ENCODE results near the gene TTC34. TPM values are rescaled to one million over a fixed set of nuclear protein-coding genes. Genes with fewer than 3 reads are reported as not detected.

TTC34 gene
- total RNA-seq, 1 donor, result 0.10 TPM

DNA sequence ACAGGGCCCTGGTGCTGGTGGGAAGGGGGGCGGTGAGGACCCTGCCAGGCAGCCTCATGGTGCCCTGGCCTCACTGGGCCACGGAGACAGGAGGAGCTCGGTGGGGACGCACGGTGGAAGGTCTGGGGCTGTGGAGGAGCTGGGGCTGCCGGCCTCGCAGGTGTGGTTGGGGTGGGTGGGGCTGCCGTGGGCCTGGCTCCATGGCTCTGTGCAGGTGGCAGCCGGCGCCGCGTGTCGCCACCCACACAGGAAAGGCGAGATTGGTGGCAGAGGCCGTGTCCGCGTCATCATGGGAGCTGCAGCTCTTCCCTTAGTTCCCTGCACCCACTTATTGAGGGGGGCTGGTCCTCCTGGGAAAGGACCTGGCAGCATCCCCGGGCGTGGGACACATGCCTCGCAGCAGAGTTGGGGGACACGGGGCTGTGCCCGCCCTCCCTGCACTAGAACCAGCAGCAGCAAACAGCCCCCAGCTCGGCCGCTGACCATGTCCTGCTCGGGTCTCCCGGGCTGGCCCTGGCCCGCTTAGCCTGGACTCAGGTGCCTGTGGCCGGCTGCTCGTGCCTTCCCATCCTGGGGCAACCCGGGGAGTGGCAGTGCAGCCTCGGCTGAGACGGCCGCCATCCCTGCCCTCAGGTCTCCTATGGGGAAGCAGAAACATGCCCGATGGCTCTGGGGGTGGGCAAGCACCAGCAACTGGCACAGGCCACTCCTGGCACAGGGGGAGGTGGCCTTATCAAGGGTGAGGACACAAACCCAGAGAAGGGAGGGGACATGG is 7.5 kb upstream of the TTC34 start:
- Histone ChIP-seq H3K27me3 (ENCODE audit: insufficient read depth, low read length) (no peaks in the 10 kb centered on the region), H3K4me3 (ENCODE audit: low read length) (no peak overlapping the region), H3K4me1 (ENCODE audit: insufficient read depth, low read length) (no peaks in the 10 kb centered on the region)

DNA sequence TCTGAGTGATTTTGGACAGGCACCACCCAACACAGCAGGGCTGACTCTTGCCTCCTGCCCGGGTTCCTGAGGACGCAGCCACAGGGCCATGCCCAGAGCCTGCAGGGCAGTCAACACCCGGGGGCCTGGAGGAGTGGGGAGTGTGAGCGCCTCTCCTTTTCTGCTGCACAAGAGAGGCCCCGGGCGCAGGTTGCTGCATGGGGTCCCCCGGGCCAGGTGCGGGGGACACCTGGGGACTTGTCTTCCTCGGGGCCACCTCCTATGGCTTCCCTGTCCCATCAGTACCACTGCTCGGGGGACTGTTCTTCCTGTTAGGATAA is 6.9 kb upstream of the TTC34 start:
- Histone ChIP-seq H3K9me3 (ENCODE audit: low read depth, low read length) (no peaks in the 10 kb centered on the region), H3K4me3 (ENCODE audit: low read length) (no peak overlapping the region), H3K4me1 (ENCODE audit: insufficient read depth, low read length) (no peaks in the 10 kb centered on the region), H3K27me3 (ENCODE audit: insufficient read depth, low read length) (no peaks in the 10 kb centered on the region)

More for the DNA sequence above, 7.5 kb upstream of the TTC34 start:
- no peaks in the 10 kb centered on the region for H3K9me3 ChIP-seq (ENCODE audit: low read depth, low read length)

DNA sequence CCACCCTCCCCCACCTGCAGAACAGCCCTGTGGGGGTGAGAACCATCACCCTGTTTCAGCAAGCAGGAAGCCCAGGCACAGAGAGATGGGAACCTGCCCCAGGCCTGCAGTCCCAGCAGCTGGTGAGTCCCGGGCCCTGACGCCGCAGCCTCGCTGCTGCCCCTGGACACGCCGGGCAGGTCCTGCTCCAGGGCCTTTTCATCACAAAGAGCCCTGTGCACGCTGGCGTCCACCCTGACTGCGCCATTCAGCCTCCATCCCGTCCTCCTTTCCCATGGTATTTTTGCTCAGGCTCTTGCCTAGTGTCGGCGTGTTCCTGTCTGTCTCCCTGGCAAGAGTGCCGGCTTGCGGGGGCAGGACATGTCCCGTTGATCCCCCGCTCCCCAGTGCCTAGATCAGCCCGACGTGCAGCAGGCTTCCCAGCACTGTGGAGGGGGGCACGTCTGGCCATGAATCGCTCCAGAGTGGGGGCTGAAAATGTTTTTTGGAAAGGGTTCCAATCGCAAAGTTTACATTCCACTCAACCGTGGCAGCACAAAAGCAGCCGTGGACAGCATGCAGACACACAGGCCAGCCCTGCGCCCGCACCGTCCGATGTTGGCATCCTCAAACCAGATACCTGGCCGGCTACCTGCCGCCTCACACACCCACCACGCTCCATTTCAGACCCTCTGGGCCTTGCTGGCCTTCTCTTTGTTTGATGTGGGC is 6.3 kb upstream of the TTC34 start:
- Histone ChIP-seq H3K27me3 (ENCODE audit: insufficient read depth, low read length) (no peaks in the 10 kb centered on the region), H3K4me1 (ENCODE audit: insufficient read depth, low read length) (no peaks in the 10 kb centered on the region), H3K9me3 (ENCODE audit: low read depth, low read length) (no peaks in the 10 kb centered on the region), H3K4me3 (ENCODE audit: low read length) (no peak overlapping the region)

DNA sequence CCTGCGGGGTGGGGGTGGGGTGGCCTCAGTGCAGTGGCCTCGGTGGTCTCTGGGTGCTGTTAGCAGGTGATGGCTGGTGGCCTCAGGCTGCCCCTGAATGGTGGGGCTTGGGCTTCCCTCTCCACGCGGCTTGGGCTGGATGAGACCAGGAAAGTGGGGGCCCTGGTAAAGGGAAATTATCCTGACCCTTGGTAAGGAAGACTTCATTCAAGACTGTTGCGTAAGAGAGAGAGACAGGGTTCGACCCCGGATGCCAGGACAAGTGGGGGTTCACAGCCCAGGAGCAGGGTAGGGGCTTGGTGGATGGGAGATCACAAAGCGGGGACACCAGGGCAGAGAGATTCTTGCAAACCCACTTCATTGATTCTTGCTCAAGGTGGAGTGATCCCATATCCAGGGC is 5.5 kb upstream of the TTC34 start:
- Histone ChIP-seq H3K27me3 (ENCODE audit: insufficient read depth, low read length) (no peaks in the 10 kb centered on the region), H3K4me3 (ENCODE audit: low read length) (no peak overlapping the region), H3K4me1 (ENCODE audit: insufficient read depth, low read length) (no peaks in the 10 kb centered on the region), H3K9me3 (ENCODE audit: low read depth, low read length) (no peaks in the 10 kb centered on the region)

DNA sequence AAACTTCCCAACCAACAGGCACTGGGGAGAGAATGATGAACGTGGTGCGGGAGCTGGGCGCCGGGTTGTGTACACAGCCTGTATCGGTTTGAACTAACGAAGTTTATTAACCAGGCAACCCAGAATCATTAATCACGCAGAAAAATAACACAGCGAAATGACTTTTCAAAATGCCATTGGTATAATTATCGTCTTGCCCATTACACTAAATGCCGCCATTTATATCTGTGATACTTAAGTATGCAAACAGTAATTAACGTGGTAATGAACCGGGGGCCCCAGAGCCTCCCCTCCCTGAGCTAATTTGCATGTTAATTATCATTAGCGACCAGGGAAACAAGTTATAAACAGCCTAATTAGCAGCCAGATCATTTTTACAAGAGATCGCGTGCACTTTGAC is 5.1 kb upstream of the TTC34 start:
- no peaks in the 10 kb centered on the region for H3K9me3 ChIP-seq (ENCODE audit: low read depth, low read length)
- no peak overlapping the region for H3K4me3 ChIP-seq (ENCODE audit: low read length)
- no peaks in the 10 kb centered on the region for H3K4me1 ChIP-seq (ENCODE audit: insufficient read depth, low read length)
- H3K27me3 ChIP-seq (ENCODE audit: insufficient read depth, low read length), result no peaks in the 10 kb centered on the region

DNA sequence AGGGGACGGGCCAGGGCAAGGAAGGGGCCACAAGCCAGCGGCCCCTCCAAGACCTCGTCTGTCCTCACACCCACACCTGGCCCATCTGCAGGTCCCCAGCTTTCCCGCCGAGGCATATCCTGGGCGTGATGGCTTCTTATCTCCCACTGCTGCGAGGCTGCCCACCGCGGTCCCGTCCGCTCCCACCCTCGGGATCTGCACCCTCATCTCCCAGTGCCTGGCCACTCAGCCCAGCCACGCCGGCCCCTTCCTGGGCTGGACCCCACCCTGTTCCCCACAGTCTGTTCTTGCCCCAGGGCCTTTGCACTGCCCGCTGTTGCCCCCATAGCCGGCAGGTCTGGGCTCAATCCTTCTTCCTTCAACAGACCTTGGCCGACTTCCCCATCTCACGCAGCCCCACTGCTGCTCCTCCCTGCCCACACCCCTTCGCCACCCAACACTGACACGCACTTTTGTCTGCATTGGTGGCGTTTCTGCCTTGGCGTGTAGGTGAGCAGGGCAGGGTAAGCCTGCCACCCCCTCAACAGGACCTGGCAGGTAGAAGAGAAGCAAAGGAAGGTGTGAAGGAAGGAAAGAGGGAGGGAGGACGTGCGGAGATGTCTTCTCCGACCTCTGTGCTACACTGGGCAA is 4.4 kb upstream of the TTC34 start:
- no peaks in the 10 kb centered on the region for H3K27me3 ChIP-seq (ENCODE audit: insufficient read depth, low read length)
- H3K9me3 ChIP-seq (ENCODE audit: low read depth, low read length), result no peaks in the 10 kb centered on the region
- no peak overlapping the region for H3K4me3 ChIP-seq (ENCODE audit: low read length)
- H3K4me1 ChIP-seq (ENCODE audit: insufficient read depth, low read length), result no peaks in the 10 kb centered on the region

DNA sequence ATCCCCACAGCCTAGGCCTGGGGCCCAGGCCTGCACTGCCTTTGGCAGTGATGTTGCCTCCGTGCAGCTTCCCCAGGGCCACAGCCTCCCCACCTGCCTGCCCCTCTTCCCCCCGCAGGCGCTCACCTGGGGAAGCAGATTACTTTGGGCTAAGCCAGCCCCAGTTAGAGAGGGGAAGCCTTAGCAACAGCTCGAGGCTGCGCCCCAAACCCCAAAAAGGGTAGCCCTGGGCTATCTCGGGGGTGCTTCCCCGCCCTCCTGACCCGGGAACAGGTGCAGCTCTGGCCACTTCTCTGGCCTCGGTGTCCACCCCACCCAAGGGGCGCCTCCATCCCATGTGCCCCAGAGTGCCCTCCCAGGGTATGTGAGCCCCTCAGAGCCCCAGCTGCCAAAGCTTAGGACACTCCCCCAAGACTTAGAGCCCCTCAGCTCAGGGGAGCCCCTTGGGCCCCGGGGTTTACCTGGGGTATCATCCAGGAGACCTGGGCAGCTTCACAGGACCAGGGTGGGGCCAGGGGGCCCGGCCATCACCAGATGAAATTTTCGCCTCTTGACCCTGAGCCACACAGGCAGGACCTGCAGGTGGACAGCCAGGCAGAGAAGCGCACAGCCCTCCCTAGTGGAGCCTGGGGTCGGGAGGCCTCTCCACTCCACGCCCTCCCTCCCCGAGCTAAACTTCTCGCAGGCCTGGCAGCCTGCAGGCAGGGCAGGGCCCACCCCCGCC is 3.3 kb upstream of the TTC34 start:
- Histone ChIP-seq H3K4me3 (ENCODE audit: low read length) (no peak overlapping the region), H3K9me3 (ENCODE audit: low read depth, low read length) (no peaks in the 10 kb centered on the region), H3K4me1 (ENCODE audit: insufficient read depth, low read length) (no peaks in the 10 kb centered on the region), H3K27me3 (ENCODE audit: insufficient read depth, low read length) (no peaks in the 10 kb centered on the region)

DNA sequence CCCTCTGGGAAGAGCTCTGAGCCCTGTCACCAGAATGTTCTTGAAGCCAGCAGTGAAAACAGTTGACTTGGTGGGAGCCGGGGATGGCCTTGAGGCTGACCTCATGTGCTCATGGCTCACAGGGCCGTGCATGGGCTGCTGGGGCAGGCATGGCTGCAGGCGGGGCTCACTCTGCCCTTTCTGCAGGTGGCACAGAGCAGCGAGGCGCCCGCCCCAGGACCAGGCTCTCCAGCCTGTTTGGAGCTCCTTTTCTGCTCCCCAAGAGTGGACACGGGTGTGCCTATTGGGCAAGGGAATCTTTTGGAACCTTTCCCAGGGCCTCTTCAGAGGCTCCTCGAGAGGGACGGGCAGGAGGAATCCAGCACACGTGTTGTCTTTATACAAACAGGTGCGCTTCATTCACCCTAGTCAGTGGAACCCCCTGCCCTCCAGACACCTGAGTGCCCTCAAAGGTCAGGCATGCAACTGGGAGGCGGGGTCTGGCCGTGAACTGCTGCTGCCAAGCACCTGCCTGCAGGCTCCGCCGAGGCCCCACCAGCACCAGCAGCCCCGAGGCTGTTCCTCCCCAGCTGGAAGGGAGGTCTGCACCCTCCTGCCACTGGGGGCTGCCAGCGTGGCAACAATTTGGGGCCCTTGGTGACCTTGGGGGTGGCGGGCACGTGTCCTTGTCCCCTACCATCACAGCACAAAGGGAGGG is 2.6 kb upstream of the TTC34 start:
- no peaks in the 10 kb centered on the region for H3K27me3 ChIP-seq (ENCODE audit: insufficient read depth, low read length)
- no peak overlapping the region for H3K4me3 ChIP-seq (ENCODE audit: low read length)

DNA sequence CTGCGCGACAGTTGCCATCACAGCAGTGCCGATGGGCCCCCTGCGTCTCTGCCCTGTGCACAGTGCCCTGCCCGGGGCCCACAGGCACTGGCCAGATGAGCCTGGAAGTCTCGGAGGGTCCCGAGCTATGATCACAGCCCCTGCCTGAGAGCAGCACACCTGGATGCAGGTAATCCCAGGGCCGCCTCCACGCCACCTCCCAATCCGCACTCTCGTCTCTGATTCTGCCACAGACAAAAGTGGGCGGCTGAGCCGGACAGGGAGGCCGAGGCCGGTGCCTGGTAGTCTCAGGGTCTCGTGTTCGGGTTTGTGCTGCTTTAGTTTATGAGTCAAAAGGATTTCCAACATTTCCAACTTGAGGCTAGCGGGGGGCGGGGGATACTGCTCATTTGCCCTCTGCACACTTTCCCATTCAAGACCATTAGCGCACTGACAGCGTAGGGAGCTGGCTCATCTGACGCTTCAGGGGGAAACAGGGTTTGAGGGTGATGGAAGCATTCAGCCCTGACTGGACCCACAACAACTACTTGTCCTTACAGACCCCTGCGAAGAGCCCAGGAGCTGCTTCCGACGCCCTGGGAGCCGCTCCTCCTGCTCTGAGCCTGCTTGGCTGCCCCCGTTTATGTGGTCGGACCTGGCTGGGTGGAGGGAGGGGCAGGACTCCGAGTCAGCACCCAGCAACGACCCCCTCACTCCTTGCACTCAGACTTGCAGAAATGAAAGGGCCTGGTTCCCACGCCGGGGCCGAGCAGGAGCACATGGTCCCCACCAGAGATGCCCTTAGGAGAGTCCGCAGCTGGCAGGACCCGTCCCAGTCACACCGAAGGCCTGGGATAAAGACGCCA is 1.8 kb upstream of the TTC34 start:
- no peaks in the 10 kb centered on the region for H3K4me1 ChIP-seq (ENCODE audit: insufficient read depth, low read length)
- no peaks in the 10 kb centered on the region for H3K9me3 ChIP-seq (ENCODE audit: low read depth, low read length)
- H3K4me3 ChIP-seq (ENCODE audit: low read length), result no peak overlapping the region
- no peaks in the 10 kb centered on the region for H3K27me3 ChIP-seq (ENCODE audit: insufficient read depth, low read length)

More for the DNA sequence above, 2.6 kb upstream of the TTC34 start:
- Histone ChIP-seq H3K4me1 (ENCODE audit: insufficient read depth, low read length) (no peaks in the 10 kb centered on the region), H3K9me3 (ENCODE audit: low read depth, low read length) (no peaks in the 10 kb centered on the region)

DNA sequence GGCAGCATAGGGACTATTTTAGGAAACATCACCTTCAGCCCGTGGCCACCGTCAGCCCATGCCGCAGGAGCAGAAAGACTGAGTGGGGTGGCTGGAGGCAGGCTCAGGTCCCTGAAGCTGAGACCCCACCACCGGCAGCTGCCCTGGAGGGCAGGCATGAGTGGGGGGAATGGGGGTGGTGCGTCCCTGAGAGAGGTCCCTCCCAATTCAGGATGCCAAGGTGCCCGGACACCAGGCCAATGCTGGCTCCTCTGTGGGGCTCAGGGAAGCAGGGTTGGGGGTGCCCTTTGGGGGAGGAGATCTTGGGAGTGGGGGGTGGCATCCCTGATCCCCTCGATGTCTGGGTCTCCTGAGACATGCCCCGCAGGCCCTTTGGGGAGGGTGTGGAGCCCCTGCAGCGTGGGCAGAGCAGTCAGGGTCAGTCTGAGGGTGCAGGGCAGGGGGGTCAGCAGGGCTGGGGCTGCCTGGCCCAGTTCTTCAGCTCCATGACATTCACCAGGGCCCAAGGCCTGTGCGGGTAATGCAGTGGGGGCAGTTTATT is 998 bp upstream of the TTC34 start:
- H3K4me1 ChIP-seq (ENCODE audit: insufficient read depth, low read length), result no peaks in the 10 kb centered on the region
- H3K4me3 ChIP-seq (ENCODE audit: low read length), result no peak overlapping the region
- no peaks in the 10 kb centered on the region for H3K27me3 ChIP-seq (ENCODE audit: insufficient read depth, low read length)
- no peaks in the 10 kb centered on the region for H3K9me3 ChIP-seq (ENCODE audit: low read depth, low read length)

DNA sequence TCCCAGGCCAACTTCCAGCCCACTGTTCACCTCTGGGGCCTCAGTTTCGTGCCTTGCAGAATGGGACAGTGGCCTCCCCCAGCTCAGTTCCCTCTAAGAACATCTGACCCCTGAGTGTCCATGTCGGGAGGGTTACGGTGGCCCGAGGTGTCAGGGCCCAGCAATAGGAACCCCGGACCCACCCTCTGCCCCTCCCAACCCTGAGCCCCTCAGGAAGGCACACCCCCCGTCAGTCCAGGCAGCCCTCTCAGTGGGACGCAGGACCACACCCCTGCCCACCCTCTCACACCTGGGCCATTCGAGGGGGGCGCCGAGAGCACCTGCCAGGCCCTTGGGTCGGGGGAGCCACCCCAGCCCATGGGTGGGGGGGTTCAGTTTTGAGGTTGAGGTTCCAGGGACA is 447 bp downstream of the TTC34 start:
- no peaks in the 10 kb centered on the region for H3K9me3 ChIP-seq (ENCODE audit: low read depth, low read length)
- no peaks in the 10 kb centered on the region for H3K27me3 ChIP-seq (ENCODE audit: insufficient read depth, low read length)
- H3K4me3 ChIP-seq (ENCODE audit: low read length), result no peak overlapping the region
- no peaks in the 10 kb centered on the region for H3K4me1 ChIP-seq (ENCODE audit: insufficient read depth, low read length)

DNA sequence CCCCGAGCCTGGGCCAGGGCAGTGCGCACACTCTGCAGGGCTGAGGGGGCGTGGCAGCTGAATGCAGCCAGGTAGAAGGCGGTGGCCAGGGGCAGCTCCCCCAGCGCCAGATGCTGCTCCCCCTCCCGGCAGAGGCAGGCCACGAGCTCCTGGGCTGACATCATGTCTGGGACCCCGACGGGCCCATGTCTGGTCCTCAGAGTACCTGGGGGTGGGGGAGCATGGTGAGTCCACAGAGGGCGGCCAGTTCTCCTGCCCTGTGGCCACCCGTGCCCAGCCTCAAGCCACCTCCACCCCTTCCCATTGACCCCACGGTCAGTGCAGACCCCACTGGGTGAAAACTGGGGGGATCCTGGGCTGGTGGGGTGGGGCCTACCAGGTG is 838 bp downstream of the TTC34 start:
- H3K4me1 ChIP-seq (ENCODE audit: insufficient read depth, low read length), result no peaks in the 10 kb centered on the region
- H3K9me3 ChIP-seq (ENCODE audit: low read depth, low read length), result no peaks in the 10 kb centered on the region
- H3K27me3 ChIP-seq (ENCODE audit: insufficient read depth, low read length), result no peaks in the 10 kb centered on the region
- no peak overlapping the region for H3K4me3 ChIP-seq (ENCODE audit: low read length)

DNA sequence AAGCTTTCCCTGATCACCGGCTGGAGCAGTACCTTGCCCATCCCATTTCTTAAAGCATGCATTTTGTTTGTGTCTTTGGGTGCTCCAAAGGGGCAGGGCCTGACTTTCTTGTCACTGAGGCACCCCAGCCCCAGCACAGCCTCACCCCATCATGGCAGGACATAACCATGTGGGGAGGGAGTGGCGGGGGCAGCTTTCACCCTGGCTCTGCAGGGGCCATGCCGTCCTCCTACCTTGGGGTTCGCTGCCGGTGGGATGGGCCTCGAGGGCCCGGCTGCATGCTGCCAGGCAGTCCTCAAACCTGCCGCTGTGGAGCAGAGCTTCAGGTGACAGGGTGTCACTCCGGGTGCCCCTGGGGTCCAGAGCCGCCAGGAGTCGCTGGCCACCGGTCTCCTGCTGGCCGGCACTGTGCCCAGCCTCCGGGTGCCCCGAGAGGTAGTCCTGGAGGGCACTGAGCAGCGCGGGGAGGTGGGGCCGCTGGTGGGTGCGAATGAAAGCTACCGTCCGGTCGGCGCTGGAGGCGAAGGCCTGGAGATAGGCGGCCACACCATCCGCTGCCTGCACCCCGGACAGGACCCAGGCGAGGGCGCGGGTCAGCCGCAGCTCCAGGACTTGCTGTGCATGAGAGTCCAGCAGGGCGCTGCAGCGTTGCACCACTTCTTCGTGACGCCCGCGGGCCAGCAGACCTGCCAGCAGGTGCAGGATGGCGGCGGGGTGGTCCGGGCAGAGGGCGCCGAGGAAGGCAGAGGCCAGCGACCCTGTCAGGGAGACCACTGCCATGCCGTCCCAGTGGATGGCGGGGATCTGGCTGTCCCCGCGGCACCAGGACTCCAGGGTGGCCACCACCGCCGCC is 1.5 kb downstream of the TTC34 start:
- Histone ChIP-seq H3K4me3 (ENCODE audit: low read length) (no peak overlapping the region), H3K9me3 (ENCODE audit: low read depth, low read length) (no peaks in the 10 kb centered on the region), H3K27me3 (ENCODE audit: insufficient read depth, low read length) (no peaks in the 10 kb centered on the region), H3K4me1 (ENCODE audit: insufficient read depth, low read length) (no peaks in the 10 kb centered on the region)

All from mononuclear cell (primary cell).